Activated T-cell treated with anti-CD3 and anti-CD28 coated beads for 1 hour (primary cell): ENCODE data around the gene SLC15A3.

Source experiments
- DNase-seq: peaks from one replicate; pipeline ENCODE4 v3.0.0-alpha.2; 2020; ENCODE audit warnings: low read depth

SLC15A3 gene

GRCh38 chr11:60928563-60929001 lies 23.4 kb downstream of the SLC15A3 start:
- no peak for DNase-seq

GRCh38 chr11:60927600-60927999 lies 24.4 kb downstream of the SLC15A3 start:
- no peak for DNase-seq

- no peak for DNase-seq
These were observed 24.8 kb downstream of the SLC15A3 start for GRCh38 chr11:60927061-60927592.

- DNase-seq: no peak
These were observed 25.5 kb downstream of the SLC15A3 start for GRCh38 chr11:60926500-60926899.

GRCh38 chr11:60925868-60926267 lies 26.1 kb downstream of the SLC15A3 start:
- no peak for DNase-seq

- DNase-seq: no peak
These were observed 26.8 kb downstream of the SLC15A3 start for GRCh38 chr11:60924906-60925853.

GRCh38 chr11:60924110-60924905 lies 27.7 kb downstream of the SLC15A3 start, which contains the start of gene TMEM132A:
Gene TMEM132A, plus strand, starts transcription at chr11:60924460. Its CDS starts 174 bp downstream, at chr11:60924634.
- DNase-seq: no peak

- DNase-seq: no peak
These were observed 28.2 kb downstream of the SLC15A3 start for GRCh38 chr11:60923800-60924109.

- no peak for DNase-seq
These were observed 28.6 kb downstream of the SLC15A3 start for GRCh38 chr11:60923326-60923725.

GRCh38 chr11:60922906-60923305 lies 29.1 kb downstream of the SLC15A3 start:
- no peak for DNase-seq

- no peak for DNase-seq
These were observed 30.1 kb downstream of the SLC15A3 start for GRCh38 chr11:60921777-60922335.

- DNase-seq: no peak
These were observed 30.7 kb downstream of the SLC15A3 start for GRCh38 chr11:60921259-60921658.

- no peak for DNase-seq
These were observed 32.0 kb downstream of the SLC15A3 start for GRCh38 chr11:60919956-60920355.

GRCh38 chr11:60919320-60919719 lies 32.7 kb downstream of the SLC15A3 start:
- DNase-seq: no peak

GRCh38 chr11:60918939-60919265 lies 33.1 kb downstream of the SLC15A3 start:
- DNase-seq: no peak

GRCh38 chr11:60918251-60918938 lies 33.6 kb downstream of the SLC15A3 start:
- DNase-seq: no peak

GRCh38 chr11:60917267-60917666 lies 34.7 kb downstream of the SLC15A3 start:
- no peak for DNase-seq

GRCh38 chr11:60916669-60917206 lies 35.2 kb downstream of the SLC15A3 start:
- no peak for DNase-seq

GRCh38 chr11:60915248-60915914 lies 36.6 kb downstream of the SLC15A3 start:
- DNase-seq: peak; percentile 55

- no peak for DNase-seq
These were observed 37.2 kb downstream of the SLC15A3 start for GRCh38 chr11:60914633-60915247.
